IMR-90 (cell line): ENCODE results near the gene ABCE1. TPM values are rescaled to one million over a fixed set of nuclear protein-coding genes. Genes with fewer than 3 reads are reported as not detected.
A peak's percentile ranks its signal among the peaks of the same experiment; 100 is the strongest.

Source experiments
- ATAC-seq: fragments of 200-7000 bp; cut with Tn5 transposase; 2 replicates; pipeline ENCODE4 v1.9.1; 2020; ENCODE audit warnings: low read depth, mild to moderate bottlenecking, moderate library complexity
- BruUV-seq: library from RNA; stranded (reverse); fragments of 400-500 nt; replicated peaks from 2 replicates; lab custom pipeline; 2021; lab: Mats Ljungman, UMichigan
- CTCF ChIA-PET: fragments of 300-600 bp; formaldehyde crosslinking; extraction: SDS; loops from one replicate; lab custom pipeline; 2021; ENCODE audit warnings: antibody characterized with exemption; lab: Yijun Ruan, JAX
- POLR2A ChIA-PET: fragments of 300-600 bp; sonication (Branson Sonifier 250); formaldehyde crosslinking; loops from one replicate; lab custom pipeline; 2022; ENCODE audit warnings: antibody characterized with exemption; ENCODE audit not compliant: unreplicated experiment; lab: Charles Lee
- DNase-seq: peaks from one replicate; pipeline ENCODE4 v3.0.0; 2013
- H2AFZ ChIP-seq: replicated peaks from 2 replicates; pipeline ENCODE3; 2013; ENCODE audit warnings: low read length, mild to moderate bottlenecking; ENCODE audit not compliant: poor library complexity
- H2AK5ac ChIP-seq: 2 replicates; pipeline ENCODE4 v1.6.1; 2013; ENCODE audit warnings: low read depth, low read length, inconsistent platforms
- H2AK9ac ChIP-seq: replicated peaks from 2 replicates; pipeline ENCODE3; 2013; ENCODE audit warnings: mild to moderate bottlenecking, low read depth, low read length, moderate library complexity; ENCODE audit not compliant: poor library complexity
- H2BK120ac ChIP-seq: 2 replicates; pipeline ENCODE4 v1.6.1; 2013; ENCODE audit warnings: low read depth, low read length, inconsistent platforms
- H2BK15ac ChIP-seq: 3 replicates; pipeline ENCODE4 v1.6.1; 2013; ENCODE audit warnings: low read depth, low read length, inconsistent platforms
- H2BK20ac ChIP-seq: 2 replicates; pipeline ENCODE4 v1.6.1; 2013; ENCODE audit warnings: low read depth, mild to moderate bottlenecking, inconsistent platforms, low read length, moderate library complexity
- H2BK5ac ChIP-seq: 2 replicates; pipeline ENCODE4 v1.6.1; 2013; ENCODE audit warnings: mild to moderate bottlenecking, low read depth, low read length, inconsistent platforms; ENCODE audit not compliant: poor library complexity, severe bottlenecking
- H3K14ac ChIP-seq: replicated peaks from 2 replicates; pipeline ENCODE4 v1.6.1; 2013; ENCODE audit warnings: low read depth, low read length, inconsistent platforms
- H3K18ac ChIP-seq: 2 replicates; pipeline ENCODE4 v1.6.1; 2013; ENCODE audit warnings: low read depth, low read length, control low read depth
- H3K23ac ChIP-seq: 2 replicates; pipeline ENCODE4 v1.6.1; 2013; ENCODE audit warnings: low read depth, low read length, inconsistent platforms
- H3K27ac ChIP-seq: 2 replicates; pipeline ENCODE4 v1.5.1; 2013; ENCODE audit warnings: mild to moderate bottlenecking, control low read depth, low read length; ENCODE audit not compliant: insufficient read depth
- H3K27me3 ChIP-seq: 2 replicates; pipeline ENCODE4 v1.6.1; 2013; ENCODE audit warnings: low read length; ENCODE audit not compliant: control insufficient read depth, insufficient read depth
- H3K36me3 ChIP-seq: 2 replicates; pipeline ENCODE4 v1.6.1; 2013; ENCODE audit warnings: low read length, mixed read lengths; ENCODE audit not compliant: control insufficient read depth, insufficient read depth
- H3K4ac ChIP-seq: 2 replicates; pipeline ENCODE4 v1.6.1; 2013; ENCODE audit warnings: low read depth, low read length, inconsistent platforms
- H3K4me1 ChIP-seq: 2 replicates; pipeline ENCODE4 v1.6.1; 2013; ENCODE audit warnings: low read length, mixed read lengths; ENCODE audit not compliant: control insufficient read depth, insufficient read depth
- H3K4me2 ChIP-seq: 2 replicates; pipeline ENCODE4 v1.6.1; 2013; ENCODE audit warnings: low read depth, mild to moderate bottlenecking, control low read depth, low read length, moderate library complexity
- H3K4me3 ChIP-seq: 2 replicates; pipeline ENCODE4 v1.5.1; 2013; ENCODE audit warnings: low read depth, mild to moderate bottlenecking, control low read depth, low read length, moderate library complexity; ENCODE audit not compliant: insufficient read depth
- H3K56ac ChIP-seq: 2 replicates; pipeline ENCODE4 v1.6.1; 2013; ENCODE audit warnings: low read length, inconsistent platforms; ENCODE audit not compliant: insufficient read depth; ENCODE audit errors: extremely low read depth
- H3K79me1 ChIP-seq, 2 experiments: 2 replicates each; pipeline ENCODE4 v1.6.1; 2013; ENCODE audit warnings: low read length in 2 of 2, inconsistent platforms in 1 of 2, low read depth in 1 of 2
- H3K9ac ChIP-seq: 2 replicates; pipeline ENCODE4 v1.6.1; 2013; ENCODE audit warnings: low read depth, low read length, control low read depth
- H3K9me1 ChIP-seq: 2 replicates; pipeline ENCODE4 v1.6.1; 2013; ENCODE audit warnings: low read length, inconsistent platforms; ENCODE audit not compliant: insufficient read depth
- H3K9me3 ChIP-seq: 2 replicates; pipeline ENCODE4 v1.6.1; 2013; ENCODE audit warnings: low read length; ENCODE audit not compliant: control insufficient read depth, insufficient read depth
- H4K20me1 ChIP-seq: 2 replicates; pipeline ENCODE4 v1.6.1; 2013; ENCODE audit warnings: low read length, inconsistent platforms; ENCODE audit not compliant: insufficient read depth
- H4K5ac ChIP-seq: 2 replicates; pipeline ENCODE4 v1.6.1; 2013; ENCODE audit warnings: mild to moderate bottlenecking, low read depth, low read length, control low read depth
- H4K8ac ChIP-seq, 2 experiments: 2 replicates each; pipeline ENCODE4 v1.6.1; 2013; ENCODE audit warnings: low read depth in 2 of 2, low read length in 2 of 2, control low read depth in 1 of 2, inconsistent platforms in 1 of 2
- H4K91ac ChIP-seq: 2 replicates; pipeline ENCODE4 v1.6.1; 2013; ENCODE audit warnings: low read depth, low read length, inconsistent platforms; ENCODE audit not compliant: insufficient read depth
- CHD1 ChIP-seq: IDR thresholded peaks from 2 replicates; pipeline ENCODE4 v1.6.1; 2012; ENCODE audit warnings: low read depth, low read length, improper control_type of control experiment
- MAFK ChIP-seq: IDR thresholded peaks from 2 replicates; pipeline ENCODE4 v1.6.1; 2012; ENCODE audit warnings: low read depth, low read length, improper control_type of control experiment
- MXI1 ChIP-seq: IDR thresholded peaks from 2 replicates; pipeline ENCODE4 v1.6.1; 2012; ENCODE audit warnings: low read depth, mild to moderate bottlenecking, low read length, moderate library complexity, borderline replicate concordance
- POLR2A ChIP-seq: IDR thresholded peaks from 2 replicates; pipeline ENCODE4 v1.6.1; 2012; ENCODE audit warnings: mild to moderate bottlenecking, low read depth, low read length
- RAD21 ChIP-seq: IDR thresholded peaks from 2 replicates; pipeline ENCODE4 v1.6.1; 2012; ENCODE audit warnings: low read length, improper control_type of control experiment
- RCOR1 ChIP-seq: IDR thresholded peaks from 2 replicates; pipeline ENCODE4 v1.6.1; 2012; ENCODE audit warnings: mild to moderate bottlenecking, low read length, improper control_type of control experiment; ENCODE audit not compliant: insufficient replicate concordance
- RFX5 ChIP-seq: IDR thresholded peaks from 2 replicates; pipeline ENCODE4 v1.8.0; 2012; ENCODE audit warnings: low read depth, mild to moderate bottlenecking, low read length, moderate library complexity
- SMC3 ChIP-seq: fragments of 150-350 bp; IDR thresholded peaks from 2 replicates; pipeline ENCODE4 v1.6.1; 2016; ENCODE audit warnings: low read depth, mild to moderate bottlenecking, antibody characterized with exemption, low read length, moderate library complexity
- WGBS, 2 experiments: methylation state at CpG; one replicate each; pipeline versions ENCODE4 v1.1.5 to v1.1.7; 2013; ENCODE audit warnings: missing lambda C conversion rate in 2 of 2; ENCODE audit not compliant: insufficient read length in 1 of 2; ENCODE audit errors: extremely low coverage in 2 of 2; 5-methylcytosine and 5-hydroxymethylcytosine counted together
- dilution Hi-C: fragments of 300-500 bp; cut with HindIII; formaldehyde crosslinking; loops from one replicate; pipeline ENCODE4 v1.14.3; 2018; ENCODE audit warnings: low sequenced_read_pairs; ENCODE audit not compliant: unreplicated experiment
- in situ Hi-C: fragments of 300-500 bp; cut with MboI; formaldehyde crosslinking; loops from 3 replicates; pipeline ENCODE4 v1.14.3; 2019; ENCODE audit warnings: low sequenced_read_pairs, inconsistent platforms, mixed read lengths
- intact Hi-C: fragments of 100-400 bp; cut with micrococcal nuclease; formaldehyde crosslinking; loops from 2 replicates; pipeline ENCODE4 v1.10.0; 2022
- polyA plus RNA-seq, 3 experiments: library from polyadenylated mRNA; depleted of rRNA; stranded (reverse); fragments of >200 nt; gene quantifications; 2 replicates each; pipeline ENCODE4 v1.2.3, GENCODE V29; 2012; ENCODE audit warnings: low replicate concordance in 1 of 3
- total RNA-seq: library from RNA; depleted of rRNA; stranded (reverse); fragments of >200 nt; gene quantifications from 2 replicates; pipeline ENCODE4 v1.2.3, GENCODE V29; 2012
- TF ChIP-seq, protein P1 (sequence below): fragments of 150-350 bp; IDR thresholded peaks from 2 replicates; pipeline ENCODE4 v1.6.1; 2017; ENCODE audit warnings: mild to moderate bottlenecking, antibody characterized with exemption, low read length, low read depth
- TF ChIP-seq, protein P2 (sequence below): fragments of 150-350 bp; IDR thresholded peaks from 2 replicates; pipeline ENCODE4 v1.6.1; 2016; ENCODE audit warnings: low read depth, mild to moderate bottlenecking, low read length, moderate library complexity, borderline replicate concordance
- TF ChIP-seq, protein P3 (sequence below): conservative IDR thresholded peaks from 2 replicates; pipeline ENCODE4 v1.5.1; 2012; ENCODE audit warnings: mild to moderate bottlenecking, low read depth, low read length, improper control_type of control experiment

ABCE1 gene
- total and polyA plus RNA-seq, 2 of the 4 experiments (the other 2 are of a cell fraction) = 54.5 to 219 TPM

DNA sequence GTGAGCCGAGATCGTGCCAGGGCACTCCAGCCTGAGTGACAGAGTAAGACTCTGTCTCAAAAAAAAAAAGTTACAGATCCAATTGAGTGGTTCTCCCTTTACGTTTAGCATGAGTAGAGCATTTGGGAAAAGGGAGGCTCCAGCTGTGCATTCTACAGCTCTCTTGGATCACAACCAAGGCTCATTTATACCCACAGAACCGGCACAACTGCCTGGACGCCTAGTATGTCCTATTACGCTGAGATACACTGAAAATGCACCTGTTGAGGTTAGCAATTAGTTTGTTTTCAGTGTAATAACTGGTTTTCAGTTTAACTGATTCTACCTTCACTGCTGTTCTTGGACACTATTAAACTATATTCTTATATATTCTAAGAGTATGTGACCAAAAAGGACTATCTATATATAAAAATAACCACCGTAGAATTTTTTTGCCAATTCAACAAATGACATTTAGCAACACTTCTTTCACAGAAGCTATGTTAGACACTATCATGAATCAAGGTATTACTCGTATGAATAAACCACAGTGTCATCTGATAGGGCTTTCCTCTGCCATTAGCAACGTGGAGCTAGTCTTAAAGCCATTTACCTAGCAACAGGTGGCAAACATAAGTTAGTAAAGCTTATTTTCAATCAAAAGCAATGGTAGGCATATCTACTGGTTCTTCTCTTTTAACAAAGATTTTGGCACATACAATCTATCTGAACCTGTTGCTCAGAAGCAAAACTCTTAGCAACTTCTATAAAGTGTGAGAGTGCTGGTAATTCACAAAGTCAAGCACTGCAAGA is 78.7 kb downstream of the ABCE1 start (continued):
- no peak for TF ChIP-seq RCOR1
- TF ChIP-seq SMC3 = no peak

DNA sequence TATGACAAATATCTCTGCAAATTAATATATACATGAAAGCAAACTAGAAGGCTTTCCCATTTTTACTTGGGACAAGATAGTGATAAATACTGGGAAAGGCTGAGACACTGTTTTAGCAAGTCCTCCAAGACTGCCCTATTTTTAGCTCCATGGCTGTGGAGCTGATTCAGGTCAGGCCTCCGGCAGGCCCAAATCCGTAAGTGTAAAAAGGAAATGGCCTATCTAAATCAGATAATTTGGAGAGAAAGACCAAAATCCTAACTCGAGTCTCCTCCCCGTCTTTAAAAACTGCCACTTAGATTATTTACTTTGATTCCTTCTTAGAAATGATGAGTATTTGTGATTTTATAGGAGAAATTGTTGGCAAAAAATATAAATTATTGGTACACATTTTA is 79.4 kb downstream of the ABCE1 start:
- no CpG with 5 or more reads among the region's 4 CpGs for WGBS, 2 experiments
- Histone ChIP-seq H2BK20ac (no peak overlapping the region), H3K4me2 (peak overlapping the region; percentile 100), H4K20me1 (peaks cover 6% of the 10 kb centered on the region; the same call in 1 of the 2 replicates), H3K4me3 (peak overlapping the region; percentile 77; the same call in 1 of the 2 replicates), H2BK120ac (no peak overlapping the region), H3K56ac (peak overlapping the region; percentile 52; the same call in 1 of the 2 replicates), H2BK5ac (peak overlapping the region; percentile 31), H3K14ac (peak overlapping the region; percentile 47; the same call in 1 of the 2 replicates), H2AK5ac (no peak overlapping the region), H4K91ac (no peak overlapping the region), H3K79me1 (peaks cover 3 to 20% of the 10 kb centered on the region in 2 experiments; a peak in 2 of 4 replicates), H2AK9ac (no peak overlapping the region), H3K27ac (peak overlapping the region; percentile 58; the same call in 1 of the 2 replicates), H3K36me3 (peaks cover 4% of the 10 kb centered on the region), H3K27me3 (no peaks in the 10 kb centered on the region), H3K9me1 (0 out of 2 replicates have a peak, but pooled peaks cover 3% of the 10 kb centered on the region), H4K8ac (0 out of 4 replicates have a peak overlapping the region, but pooled peaks of 1 of the 2 experiments have one; percentile 68), H3K9ac (peak overlapping the region; percentile 57; the same call in 1 of the 2 replicates), H3K4ac (peak overlapping the region; percentile 62; the same call in 1 of the 2 replicates), H3K4me1 (no peaks in the 10 kb centered on the region; the same call in 1 of the 2 replicates), H2AFZ (no peak overlapping the region), H4K5ac (peak overlapping the region; percentile 40; the same call in 1 of the 2 replicates), H2BK15ac (no peak overlapping the region), H3K18ac (peak overlapping the region; percentile 48; the same call in 1 of the 2 replicates), H3K9me3 (no peaks in the 10 kb centered on the region), H3K23ac (no peak overlapping the region)
- in situ Hi-C loops = no loop called here
- ATAC-seq (no peak), DNase-seq (peak; percentile 52)
- CTCF ChIA-PET = interaction anchor here (0.7 kb wide), 1 partner anchor 39 kb away, joined by 3 read pairs; no protein-coding TSS in a partner anchor
- POLR2A ChIA-PET = no interaction called here
- BruUV-seq = no TSS peak
- intact Hi-C loops = loop anchor here (10.0 kb wide), 1 partner anchor 627 kb away; no protein-coding TSS in a partner anchor
- dilution Hi-C loops = no loop called here
- TF ChIP-seq RAD21 = no peak
- TF ChIP-seq, protein P1, sequence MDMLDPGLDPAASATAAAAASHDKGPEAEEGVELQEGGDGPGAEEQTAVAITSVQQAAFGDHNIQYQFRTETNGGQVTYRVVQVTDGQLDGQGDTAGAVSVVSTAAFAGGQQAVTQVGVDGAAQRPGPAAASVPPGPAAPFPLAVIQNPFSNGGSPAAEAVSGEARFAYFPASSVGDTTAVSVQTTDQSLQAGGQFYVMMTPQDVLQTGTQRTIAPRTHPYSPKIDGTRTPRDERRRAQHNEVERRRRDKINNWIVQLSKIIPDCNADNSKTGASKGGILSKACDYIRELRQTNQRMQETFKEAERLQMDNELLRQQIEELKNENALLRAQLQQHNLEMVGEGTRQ = no peak
- TF ChIP-seq MXI1 = no peak
- TF ChIP-seq, protein P2, sequence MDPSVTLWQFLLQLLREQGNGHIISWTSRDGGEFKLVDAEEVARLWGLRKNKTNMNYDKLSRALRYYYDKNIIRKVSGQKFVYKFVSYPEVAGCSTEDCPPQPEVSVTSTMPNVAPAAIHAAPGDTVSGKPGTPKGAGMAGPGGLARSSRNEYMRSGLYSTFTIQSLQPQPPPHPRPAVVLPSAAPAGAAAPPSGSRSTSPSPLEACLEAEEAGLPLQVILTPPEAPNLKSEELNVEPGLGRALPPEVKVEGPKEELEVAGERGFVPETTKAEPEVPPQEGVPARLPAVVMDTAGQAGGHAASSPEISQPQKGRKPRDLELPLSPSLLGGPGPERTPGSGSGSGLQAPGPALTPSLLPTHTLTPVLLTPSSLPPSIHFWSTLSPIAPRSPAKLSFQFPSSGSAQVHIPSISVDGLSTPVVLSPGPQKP = no peak
- TF ChIP-seq RFX5 = no peak
- TF ChIP-seq CHD1 = no peak
- TF ChIP-seq, protein P3, sequence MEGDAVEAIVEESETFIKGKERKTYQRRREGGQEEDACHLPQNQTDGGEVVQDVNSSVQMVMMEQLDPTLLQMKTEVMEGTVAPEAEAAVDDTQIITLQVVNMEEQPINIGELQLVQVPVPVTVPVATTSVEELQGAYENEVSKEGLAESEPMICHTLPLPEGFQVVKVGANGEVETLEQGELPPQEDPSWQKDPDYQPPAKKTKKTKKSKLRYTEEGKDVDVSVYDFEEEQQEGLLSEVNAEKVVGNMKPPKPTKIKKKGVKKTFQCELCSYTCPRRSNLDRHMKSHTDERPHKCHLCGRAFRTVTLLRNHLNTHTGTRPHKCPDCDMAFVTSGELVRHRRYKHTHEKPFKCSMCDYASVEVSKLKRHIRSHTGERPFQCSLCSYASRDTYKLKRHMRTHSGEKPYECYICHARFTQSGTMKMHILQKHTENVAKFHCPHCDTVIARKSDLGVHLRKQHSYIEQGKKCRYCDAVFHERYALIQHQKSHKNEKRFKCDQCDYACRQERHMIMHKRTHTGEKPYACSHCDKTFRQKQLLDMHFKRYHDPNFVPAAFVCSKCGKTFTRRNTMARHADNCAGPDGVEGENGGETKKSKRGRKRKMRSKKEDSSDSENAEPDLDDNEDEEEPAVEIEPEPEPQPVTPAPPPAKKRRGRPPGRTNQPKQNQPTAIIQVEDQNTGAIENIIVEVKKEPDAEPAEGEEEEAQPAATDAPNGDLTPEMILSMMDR = no peak
- no peak for TF ChIP-seq MAFK
- TF ChIP-seq POLR2A = no peak
